ENCODE results near the gene ZNF337.

ZNF337 gene

GRCh38 chr20:25699914-25700313 lies 3.3 kb upstream of the ZNF337 start:
- no peaks in the 10 kb centered on the region for H4K20me1 ChIP-seq (ENCODE audit: control insufficient read depth, insufficient read depth, low read depth, low read length)
- no peak overlapping the region for H3K4me2 ChIP-seq (ENCODE audit: low read length)
- TF ChIP-seq EZH2phosphoT487 (IDR thresholded peaks at IDR 0.05; ENCODE audit: borderline replicate concordance, low read length) (no peak), CTCF (IDR thresholded peaks at IDR 0.05; ENCODE audit: low read depth, low read length, poor library complexity, severe bottlenecking) (no peak)
- H3K27ac ChIP-seq (ENCODE audit: low read depth, low read length), result no peak overlapping the region
- no peaks in the 10 kb centered on the region for H3K9me2 ChIP-seq (replicated peaks; ENCODE audit: control insufficient read depth, low read length)
- no peak overlapping the region for H3K4me3 ChIP-seq (ENCODE audit: low read length)
- H3K9me3 ChIP-seq (ENCODE audit: control insufficient read depth, insufficient read depth, low read length), result peaks cover 8% of the 10 kb centered on the region
- peaks cover 16% of the 10 kb centered on the region for H3K79me2 ChIP-seq (ENCODE audit: control insufficient read depth, low read length)
- 0 out of 2 replicates have a peak, but pooled peaks cover 2% of the 10 kb centered on the region for H3K36me3 ChIP-seq (ENCODE audit: control insufficient read depth, low read length)
- H3K27me3 ChIP-seq (ENCODE audit: control insufficient read depth, low read length), result no peaks in the 10 kb centered on the region
- H3F3A ChIP-seq (ENCODE audit: control insufficient read depth, insufficient read depth), result no peaks in the 10 kb centered on the region; the same call in 1 of the 2 replicates
- peaks cover 15% of the 10 kb centered on the region for H3K4me1 ChIP-seq (ENCODE audit: control insufficient read depth, low read length)

- 0 out of 2 replicates have a peak, but pooled peaks cover 2% of the 10 kb centered on the region for H3K36me3 ChIP-seq (ENCODE audit: control insufficient read depth, low read length)
- peaks cover 20% of the 10 kb centered on the region for H3K79me2 ChIP-seq (ENCODE audit: control insufficient read depth, low read length)
- no peaks in the 10 kb centered on the region for H3K27me3 ChIP-seq (ENCODE audit: control insufficient read depth, low read length)
- H4K20me1 ChIP-seq (ENCODE audit: control insufficient read depth, insufficient read depth, low read depth, low read length), result no peaks in the 10 kb centered on the region
- H3K4me3 ChIP-seq (ENCODE audit: low read length), result peak overlapping the region; percentile 79
- peak overlapping the region; percentile 85 for H3K4me2 ChIP-seq (ENCODE audit: low read length)
- no peak for TF ChIP-seq CTCF (IDR thresholded peaks at IDR 0.05; ENCODE audit: low read depth, low read length, poor library complexity, severe bottlenecking)
- no peak for TF ChIP-seq EZH2phosphoT487 (IDR thresholded peaks at IDR 0.05; ENCODE audit: borderline replicate concordance, low read length)
- no peak overlapping the region for H3K27ac ChIP-seq (ENCODE audit: low read depth, low read length)
- H3K9me3 ChIP-seq (ENCODE audit: control insufficient read depth, insufficient read depth, low read length), result peaks cover 8% of the 10 kb centered on the region
- H3F3A ChIP-seq (ENCODE audit: control insufficient read depth, insufficient read depth), result peaks cover 2% of the 10 kb centered on the region
- H3K9me2 ChIP-seq (replicated peaks; ENCODE audit: control insufficient read depth, low read length), result no peaks in the 10 kb centered on the region
- H3K4me1 ChIP-seq (ENCODE audit: control insufficient read depth, low read length), result peaks cover 20% of the 10 kb centered on the region
Measured at GRCh38 chr20:25697132-25697446, 436 bp upstream of the ZNF337 start.

GRCh38 chr20:25695532-25696370 lies 902 bp downstream of the ZNF337 start:
- Histone ChIP-seq H3K27ac (ENCODE audit: low read depth, low read length) (peak overlapping the region; percentile 58), H3K9me2 (replicated peaks; ENCODE audit: control insufficient read depth, low read length) (no peaks in the 10 kb centered on the region), H3K36me3 (ENCODE audit: control insufficient read depth, low read length) (0 out of 2 replicates have a peak, but pooled peaks cover 5% of the 10 kb centered on the region), H4K20me1 (ENCODE audit: control insufficient read depth, insufficient read depth, low read depth, low read length) (no peaks in the 10 kb centered on the region), H3K4me1 (ENCODE audit: control insufficient read depth, low read length) (peaks cover 20% of the 10 kb centered on the region), H3K9me3 (ENCODE audit: control insufficient read depth, insufficient read depth, low read length) (peaks cover 8% of the 10 kb centered on the region), H3F3A (ENCODE audit: control insufficient read depth, insufficient read depth) (peaks cover 2% of the 10 kb centered on the region), H3K4me3 (ENCODE audit: low read length) (peak overlapping the region; percentile 79), H3K4me2 (ENCODE audit: low read length) (peak overlapping the region; percentile 85), H3K27me3 (ENCODE audit: control insufficient read depth, low read length) (no peaks in the 10 kb centered on the region), H3K79me2 (ENCODE audit: control insufficient read depth, low read length) (peaks cover 20% of the 10 kb centered on the region)
- TF ChIP-seq CTCF (IDR thresholded peaks at IDR 0.05; ENCODE audit: low read depth, low read length, poor library complexity, severe bottlenecking) (no peak), EZH2phosphoT487 (IDR thresholded peaks at IDR 0.05; ENCODE audit: borderline replicate concordance, low read length) (no peak)

Measured in DOHH2 (cell line).